RPMI7951 (cell line): ENCODE data around the gene ACACB. TPM values are rescaled to one million over a fixed set of nuclear protein-coding genes. Genes with fewer than 3 reads are reported as not detected.

Experiments
- DNase-seq: peaks from one replicate; pipeline ENCODE4 v3.0.0-alpha.2; 2012; ENCODE audit warnings: low read depth
- total RNA-seq: library from RNA; depleted of rRNA; stranded (reverse); fragments of >200 nt; shearing (Covaris generic); gene quantifications from 2 replicates; pipeline ENCODE4 v1.2.3, GENCODE V29; 2014; rRNA removed

The ACACB gene
- 4.5 and 7.6 TPM in 2 replicates for total RNA-seq

DNA sequence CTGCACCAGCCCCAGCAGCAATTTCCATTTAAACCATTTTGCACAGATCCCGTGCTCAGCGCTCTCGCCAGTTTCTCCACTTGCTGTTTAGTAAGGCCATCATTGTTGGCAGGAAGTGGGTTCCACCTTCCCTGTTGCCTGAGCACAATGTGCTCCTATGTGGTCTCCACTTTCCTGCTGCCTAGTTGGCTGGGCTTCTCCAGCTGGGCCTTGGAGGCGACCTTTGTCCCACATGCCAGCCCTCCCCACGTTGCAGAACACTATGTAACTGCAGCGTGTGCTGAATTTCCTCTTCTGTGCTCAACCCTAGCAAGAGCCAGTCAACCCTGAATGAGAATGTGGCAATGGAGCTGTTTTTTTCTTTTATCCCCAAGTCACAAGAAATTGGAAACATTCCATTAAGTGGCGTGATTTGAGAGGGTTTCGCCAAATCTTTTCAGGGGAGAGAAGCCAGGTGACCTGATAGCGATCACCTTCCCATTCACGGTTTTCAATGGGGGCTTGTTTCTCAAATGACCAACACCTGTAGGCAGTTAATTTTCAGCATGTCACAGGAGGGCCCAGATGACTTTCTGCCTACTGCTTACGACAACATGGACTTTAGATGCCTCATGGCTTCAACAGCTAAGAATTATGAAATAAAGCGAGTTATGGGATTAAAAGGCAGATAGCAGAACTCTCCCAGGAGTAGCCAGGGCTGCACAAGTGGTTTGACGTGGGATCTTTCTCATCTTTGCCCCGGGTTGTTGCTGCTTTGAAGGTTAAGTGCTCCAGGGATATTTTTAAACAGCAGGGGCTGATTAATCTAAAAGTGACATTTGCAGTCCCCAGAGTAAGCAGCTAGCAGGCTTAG, at the start of gene ACACB:
Gene ACACB, plus strand, starts transcription at position 830 of the 853 bp plus-strand sequence. CDS start 22,819 bp downstream, outside the sequence.
- DNase-seq, result no peak

GRCh38 chr12:109069307-109070271, 46.8 kb upstream of the ACACB start:
- no peak for DNase-seq

GRCh38 chr12:109074866-109075265, 41.5 kb upstream of the ACACB start:
- DNase-seq, result no peak

DNA sequence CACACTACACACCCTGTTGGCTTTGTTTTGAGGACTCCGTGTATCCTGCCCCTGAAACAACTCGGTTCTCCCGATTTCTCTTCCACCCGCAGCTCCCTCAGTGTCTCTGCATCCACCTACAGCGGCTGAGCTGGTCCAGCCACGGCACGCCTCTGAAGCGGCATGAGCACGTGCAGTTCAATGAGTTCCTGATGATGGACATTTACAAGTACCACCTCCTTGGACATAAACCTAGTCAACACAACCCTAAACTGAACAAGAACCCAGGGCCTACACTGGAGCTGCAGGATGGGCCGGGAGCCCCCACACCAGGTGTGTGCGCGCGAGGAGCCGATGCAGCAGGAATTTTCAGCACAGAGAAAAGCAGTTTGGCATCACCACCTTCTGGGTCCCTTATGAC, 33.6 kb upstream of the ACACB start:
- no peak for DNase-seq

DNA sequence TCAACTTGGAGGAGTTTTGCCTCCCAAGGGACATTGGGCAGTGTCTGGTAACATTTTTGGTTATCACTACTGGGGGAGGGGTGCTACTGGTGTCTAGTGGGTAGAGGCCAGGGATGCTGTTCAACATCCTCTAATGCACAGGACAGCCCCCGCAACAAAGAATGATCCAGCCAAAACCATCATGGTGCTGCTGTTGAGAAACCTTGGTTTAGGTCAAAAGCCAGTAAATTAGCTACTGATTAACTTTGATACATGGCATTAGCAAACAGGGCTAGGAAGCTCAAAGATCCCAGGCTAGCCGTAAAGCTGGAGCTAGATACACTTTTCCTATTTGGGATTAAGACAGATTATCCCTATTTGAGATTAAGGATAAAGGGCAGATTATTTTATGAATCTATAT, 32.0 kb upstream of the ACACB start:
- DNase-seq, result no peak

- no peak for DNase-seq
Observed at GRCh38 chr12:109085590-109085989, 30.8 kb upstream of the ACACB start.

DNA sequence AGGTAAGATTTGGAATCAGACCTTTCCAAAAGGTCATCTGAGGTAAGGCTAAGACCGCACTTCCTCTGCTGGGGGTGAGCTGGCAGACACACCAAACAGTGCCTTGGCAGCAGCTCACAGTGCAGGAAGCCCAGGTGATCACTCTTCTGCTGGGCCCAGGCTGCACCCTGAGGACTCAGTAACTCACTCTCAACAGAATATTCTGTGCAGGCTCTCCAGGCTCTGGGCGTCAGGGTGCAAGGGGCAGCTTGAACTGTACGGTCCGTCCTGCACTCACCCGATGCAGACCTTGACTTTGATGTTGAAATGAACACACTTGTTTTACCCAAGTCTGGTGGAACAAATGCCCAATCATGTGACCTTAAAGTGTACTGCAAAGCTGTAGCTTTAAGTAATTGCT, 29.1 kb upstream of the ACACB start:
- DNase-seq, result no peak

DNA sequence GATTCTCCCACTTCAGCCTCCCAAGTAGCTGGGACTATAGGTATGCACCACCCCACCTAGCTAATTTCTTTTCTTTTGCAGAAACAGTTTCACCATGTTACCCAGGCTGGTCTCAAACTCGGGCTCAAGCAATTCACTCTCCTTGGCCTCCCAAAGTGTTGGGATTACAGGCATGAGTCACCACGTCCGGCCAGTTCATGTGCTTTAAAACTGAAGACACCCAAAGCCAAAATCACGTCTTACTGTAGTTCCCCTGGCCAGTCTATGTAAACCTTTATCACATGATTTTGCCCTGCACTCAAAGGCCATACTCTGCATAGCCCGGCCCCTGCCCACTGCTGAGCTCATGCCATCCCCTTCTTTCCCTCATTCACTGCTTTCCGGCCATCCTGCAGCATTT, 27.6 kb upstream of the ACACB start:
- no peak for DNase-seq

DNA sequence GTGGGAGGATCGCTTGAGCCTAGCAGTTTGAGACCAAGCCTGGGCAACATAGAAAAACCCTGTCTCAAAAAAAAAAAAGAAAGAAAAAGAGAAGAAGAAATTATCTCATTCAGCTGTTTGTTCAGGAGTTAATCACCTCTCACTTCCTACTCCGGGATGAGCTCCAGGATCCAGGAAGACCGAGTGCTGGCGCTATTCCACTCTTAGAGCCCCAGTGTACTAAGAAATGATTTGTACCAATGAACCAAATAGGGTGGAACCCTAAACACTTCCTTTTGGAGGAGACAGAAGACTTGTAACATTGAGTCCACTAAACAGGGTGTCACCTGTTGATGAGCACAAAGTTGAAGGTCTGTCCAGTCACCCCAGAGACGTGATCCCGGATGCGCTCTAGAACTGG, 26.7 kb upstream of the ACACB start:
- DNase-seq, result no peak

DNA sequence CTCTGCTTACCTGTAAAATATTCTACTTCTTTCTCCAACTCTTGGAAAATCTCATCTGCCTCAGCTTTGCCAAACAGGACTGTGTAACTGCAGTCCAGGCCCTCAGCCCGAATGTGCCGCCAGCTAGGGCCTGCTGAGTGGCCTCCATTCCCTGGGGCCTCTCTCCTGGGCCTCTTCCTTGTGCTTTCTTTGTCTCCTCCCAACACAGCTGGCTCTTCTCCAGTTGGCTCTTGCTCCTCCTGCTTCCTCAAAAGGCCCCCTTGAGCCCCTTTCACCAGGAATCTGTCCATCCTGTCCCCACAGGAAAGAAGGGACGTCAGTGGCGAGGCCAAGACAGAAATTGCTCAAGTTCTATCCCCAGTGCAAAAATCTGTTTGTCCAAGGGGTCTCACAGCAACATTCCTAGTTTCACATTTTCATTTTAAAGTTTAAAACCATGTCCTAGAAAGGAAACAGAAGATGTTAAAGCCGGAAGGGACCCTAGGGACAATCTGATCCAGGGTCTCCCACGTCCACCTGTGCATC, 23.8 kb upstream of the ACACB start:
- no peak for DNase-seq

DNA sequence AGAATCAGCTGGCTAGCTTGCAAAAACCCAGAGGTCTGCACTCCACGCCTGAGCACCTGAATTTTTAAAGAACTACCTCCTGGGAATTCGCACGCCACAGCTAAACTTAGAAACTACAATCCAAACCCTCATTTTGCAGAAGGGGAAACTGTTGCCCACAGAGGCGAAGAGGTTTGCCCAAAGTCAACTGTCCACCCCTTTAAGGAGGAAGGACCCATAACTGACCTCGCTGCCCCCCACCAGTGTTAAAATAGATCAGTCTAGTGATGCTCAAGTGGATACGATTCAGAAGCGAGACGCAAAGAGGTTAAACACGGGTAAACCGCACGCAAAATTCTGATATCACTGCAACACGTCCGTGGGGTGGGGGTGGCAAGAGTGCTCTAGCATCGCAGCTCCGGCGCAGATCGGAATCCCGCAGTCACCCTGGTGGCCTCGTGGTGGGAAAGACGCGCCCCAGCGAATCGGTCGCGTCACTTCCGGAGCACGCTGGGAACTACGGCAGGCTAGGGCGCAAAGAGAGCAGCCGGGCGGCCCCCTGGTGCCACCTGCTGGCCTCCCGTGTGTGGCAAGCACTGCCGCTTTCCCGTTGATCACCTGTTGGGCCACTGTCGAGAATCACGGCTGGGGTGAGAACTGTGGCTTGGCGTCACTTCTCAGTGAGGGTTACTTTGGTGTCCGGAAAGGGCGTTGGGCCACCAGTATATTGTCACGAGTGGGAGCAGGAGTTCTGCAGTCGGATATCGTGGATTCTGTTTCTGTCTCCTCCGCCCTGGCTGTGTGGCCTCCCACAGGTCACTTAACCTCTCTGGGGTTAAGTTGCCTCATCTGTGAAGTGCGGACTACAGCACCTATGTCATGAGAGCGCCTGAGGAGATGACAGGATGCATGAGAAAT, 23.1 kb upstream of the ACACB start, which contains the start of gene ALKBH2:
Gene ALKBH2, minus strand, starts transcription at position 451 of the 897 bp plus-strand sequence. CDS start 686 bp downstream, outside the sequence.
- DNase-seq, result peak; percentile 85

- no peak for DNase-seq
Observed at GRCh38 chr12:109097140-109097434, 19.3 kb upstream of the ACACB start.

DNA sequence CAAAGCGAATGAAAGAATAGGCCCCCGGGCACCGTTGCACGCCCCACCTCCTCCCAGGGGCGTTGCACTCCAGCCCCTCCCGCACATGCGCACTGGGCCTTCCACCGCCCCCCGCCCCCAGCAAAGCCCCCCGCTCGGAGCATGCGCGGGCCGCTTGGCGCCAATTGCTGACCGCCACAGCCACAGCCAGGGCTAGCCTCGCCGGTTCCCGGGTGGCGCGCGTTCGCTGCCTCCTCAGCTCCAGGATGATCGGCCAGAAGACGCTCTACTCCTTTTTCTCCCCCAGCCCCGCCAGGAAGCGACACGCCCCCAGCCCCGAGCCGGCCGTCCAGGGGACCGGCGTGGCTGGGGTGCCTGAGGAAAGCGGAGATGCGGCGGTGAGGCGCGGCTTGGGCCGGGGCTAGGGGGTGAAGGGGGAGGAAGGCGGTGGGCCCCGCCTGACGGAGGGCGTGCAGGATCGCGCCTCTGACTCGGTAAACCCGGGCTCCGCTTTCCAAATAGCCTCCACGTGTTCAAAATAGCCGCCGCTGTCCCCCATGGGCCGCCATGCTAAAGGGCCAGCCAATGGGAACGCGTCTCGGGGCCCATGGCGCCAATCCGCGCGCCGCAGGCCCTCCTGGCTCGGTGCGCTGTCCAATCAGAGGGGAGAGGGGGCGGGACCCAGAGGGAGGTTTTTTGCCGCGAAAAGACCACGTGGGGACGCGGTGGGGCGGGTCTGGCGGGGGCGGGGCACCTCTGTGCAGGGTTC, 18.8 kb upstream of the ACACB start, which contains the start of gene UNG:
Gene UNG, plus strand, starts transcription at position 163 of the 748 bp plus-strand sequence. Its CDS starts 83 bp downstream, at position 246.
- DNase-seq, result peak; percentile 92

DNA sequence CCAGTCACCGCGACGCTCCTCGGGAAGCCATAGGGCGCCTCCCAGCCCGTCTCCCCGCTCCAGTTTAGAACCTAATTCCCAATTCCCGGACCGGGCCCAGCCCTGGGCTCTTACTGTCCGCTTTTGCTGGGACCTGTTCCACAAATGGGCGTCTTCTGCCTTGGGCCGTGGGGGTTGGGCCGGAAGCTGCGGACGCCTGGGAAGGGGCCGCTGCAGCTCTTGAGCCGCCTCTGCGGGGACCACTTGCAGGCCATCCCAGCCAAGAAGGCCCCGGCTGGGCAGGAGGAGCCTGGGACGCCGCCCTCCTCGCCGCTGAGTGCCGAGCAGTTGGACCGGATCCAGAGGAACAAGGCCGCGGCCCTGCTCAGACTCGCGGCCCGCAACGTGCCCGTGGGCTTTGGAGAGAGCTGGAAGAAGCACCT, 18.2 kb upstream of the ACACB start:
- DNase-seq, result peak; percentile 65

DNA sequence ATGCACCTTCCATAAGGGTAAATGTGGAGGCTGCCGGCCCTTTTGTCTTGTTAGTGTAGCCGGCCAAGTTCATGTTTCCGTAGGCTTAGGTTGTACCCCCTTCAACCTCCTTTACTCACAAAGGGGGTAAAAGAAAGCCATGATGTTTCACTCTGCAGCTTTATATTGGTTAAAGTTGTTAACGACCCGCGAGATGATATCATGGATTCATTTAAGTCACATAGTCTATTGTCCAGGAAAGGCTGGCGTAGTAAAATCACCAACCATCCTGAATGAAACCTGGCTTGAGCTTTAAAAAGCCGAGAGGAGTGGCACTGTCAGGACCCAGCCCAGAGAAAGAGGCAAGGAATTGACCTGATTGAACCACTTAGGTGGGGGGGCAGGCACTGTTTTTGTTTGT, 17.7 kb upstream of the ACACB start:
- DNase-seq, result no peak

GRCh38 chr12:109099431-109100020, 16.9 kb upstream of the ACACB start:
- DNase-seq, result no peak

DNA sequence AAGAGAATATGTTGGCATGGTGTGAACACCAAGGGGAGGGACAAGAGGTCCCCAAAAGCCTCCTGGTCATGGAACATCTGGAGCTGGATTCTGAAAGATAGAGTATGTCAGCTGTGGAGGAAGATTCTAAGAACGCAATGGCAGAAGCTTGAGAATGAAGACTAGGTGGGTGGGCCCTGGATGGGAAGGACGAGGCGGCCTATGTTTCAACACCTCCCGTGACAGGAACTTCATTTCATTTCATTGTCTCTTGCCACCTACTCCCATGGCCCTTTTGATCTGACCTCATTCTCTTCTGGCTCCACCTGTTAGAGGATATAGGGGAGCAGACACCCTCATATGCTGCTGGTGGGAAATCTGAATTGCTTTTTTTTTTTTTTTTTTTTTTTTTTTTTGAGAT, 15.6 kb upstream of the ACACB start:
- DNase-seq, result no peak

GRCh38 chr12:109102491-109102890, 13.9 kb upstream of the ACACB start:
- DNase-seq, result no peak

DNA sequence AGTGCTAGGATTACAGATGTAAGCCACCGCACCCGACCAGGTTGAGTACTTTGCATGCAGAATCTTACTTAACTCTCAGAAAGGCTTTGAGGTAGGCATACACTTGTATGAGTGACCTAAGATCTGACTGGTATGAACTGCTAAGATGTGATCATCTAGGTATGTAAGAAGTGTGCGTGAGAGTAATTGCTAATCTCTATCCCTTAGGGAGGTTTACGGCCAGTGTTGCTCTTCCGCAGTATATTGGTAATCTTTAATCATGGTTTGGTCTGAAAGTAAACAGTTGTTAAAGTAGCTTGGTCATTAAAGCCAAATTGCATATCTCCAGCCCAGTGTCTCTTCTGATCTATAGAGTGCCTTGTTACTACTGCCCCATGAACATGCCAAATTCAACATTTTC, 11.2 kb upstream of the ACACB start:
- DNase-seq, result no peak

- no peak for DNase-seq
Observed at GRCh38 chr12:109109746-109110350, 6.5 kb upstream of the ACACB start.
